Common myeloid progenitor, CD34-positive (primary cell): ENCODE results near the gene SLCO4A1.
A peak's percentile ranks its signal among the peaks of the same experiment; 100 is the strongest.

Experiments
- CTCF ChIA-PET: fragments of 350-600 bp; sonication (Branson Sonifier 250); formaldehyde crosslinking; loops from one replicate; lab custom pipeline; 2021; ENCODE audit warnings: antibody characterized with exemption; lab: Charles Lee
- POLR2A ChIA-PET: fragments of 350-600 bp; sonication (Branson Sonifier 250); formaldehyde crosslinking; loops from one replicate; lab custom pipeline; 2021; ENCODE audit warnings: antibody characterized with exemption; lab: Charles Lee
- DNase-seq, 3 donors: peaks; one replicate each; pipeline versions ENCODE4 v3.0.0 to v3.0.0-alpha.2; 2013
- H3K27ac ChIP-seq, 2 experiments: 1 replicate in 1 of 2; 2 replicates in 1 of 2; pipeline ENCODE4 v1.7.0; 2013; ENCODE audit warnings: inconsistent platforms in 2 of 2, low read length in 2 of 2, mild to moderate bottlenecking in 2 of 2, low read depth in 1 of 2, moderate library complexity in 1 of 2; ENCODE audit not compliant: severe bottlenecking in 2 of 2, insufficient read depth in 1 of 2, poor library complexity in 1 of 2
- H3K27me3 ChIP-seq, 5 experiments: replicated peaks in 2 of 5; 1 replicate in 3 of 5; 2 replicates in 2 of 5; pipeline versions ENCODE4 v1.6.1 to v1.7.0; 2013; ENCODE audit warnings: low read length in 4 of 5, mild to moderate bottlenecking in 2 of 5, moderate library complexity in 2 of 5, inconsistent platforms in 1 of 5; ENCODE audit not compliant: insufficient read depth in 5 of 5, control insufficient read depth in 4 of 5
- H3K36me3 ChIP-seq, 4 experiments: 1 replicate in 2 of 4; 2 replicates in 2 of 4; pipeline versions ENCODE4 v1.6.1 to v1.7.0; 2013; ENCODE audit warnings: low read length in 3 of 4, control low read depth in 1 of 4, mild to moderate bottlenecking in 1 of 4; ENCODE audit not compliant: control insufficient read depth in 4 of 4, insufficient read depth in 4 of 4
- H3K4me1 ChIP-seq, 4 experiments: 1 replicate in 3 of 4; 2 replicates in 1 of 4; pipeline versions ENCODE4 v1.6.1 to v1.7.1; 2013; ENCODE audit warnings: low read length in 3 of 4, mild to moderate bottlenecking in 3 of 4, control low read depth in 1 of 4, inconsistent platforms in 1 of 4, moderate library complexity in 1 of 4; ENCODE audit not compliant: control insufficient read depth in 4 of 4, insufficient read depth in 4 of 4; ENCODE audit errors: control extremely low read depth in 1 of 4
- H3K4me3 ChIP-seq, 7 experiments: 1 replicate in 4 of 7; 2 replicates in 3 of 7; pipeline versions ENCODE4 v1.5.1 to v1.7.0; 2013; ENCODE audit warnings: mild to moderate bottlenecking in 7 of 7, low read length in 6 of 7, moderate library complexity in 6 of 7, inconsistent platforms in 2 of 7, low read depth in 2 of 7, control low read depth in 1 of 7; ENCODE audit not compliant: insufficient read depth in 4 of 7, control insufficient read depth in 1 of 7; ENCODE audit errors: extremely low read depth in 1 of 7
- H3K9me3 ChIP-seq, 5 experiments: 1 replicate in 4 of 5; 2 replicates in 1 of 5; pipeline versions ENCODE4 v1.6.1 to v1.7.1; 2013; ENCODE audit warnings: low read length in 4 of 5, mild to moderate bottlenecking in 2 of 5, inconsistent platforms in 1 of 5, low read depth in 1 of 5, moderate library complexity in 1 of 5; ENCODE audit not compliant: control insufficient read depth in 4 of 5, insufficient read depth in 2 of 5; ENCODE audit errors: control extremely low read depth in 1 of 5
- WGBS: methylation state at CpG from one replicate; pipeline ENCODE4 v1.1.5; 2013; ENCODE audit not compliant: insufficient coverage; 5-methylcytosine and 5-hydroxymethylcytosine counted together

The SLCO4A1 gene

DNA sequence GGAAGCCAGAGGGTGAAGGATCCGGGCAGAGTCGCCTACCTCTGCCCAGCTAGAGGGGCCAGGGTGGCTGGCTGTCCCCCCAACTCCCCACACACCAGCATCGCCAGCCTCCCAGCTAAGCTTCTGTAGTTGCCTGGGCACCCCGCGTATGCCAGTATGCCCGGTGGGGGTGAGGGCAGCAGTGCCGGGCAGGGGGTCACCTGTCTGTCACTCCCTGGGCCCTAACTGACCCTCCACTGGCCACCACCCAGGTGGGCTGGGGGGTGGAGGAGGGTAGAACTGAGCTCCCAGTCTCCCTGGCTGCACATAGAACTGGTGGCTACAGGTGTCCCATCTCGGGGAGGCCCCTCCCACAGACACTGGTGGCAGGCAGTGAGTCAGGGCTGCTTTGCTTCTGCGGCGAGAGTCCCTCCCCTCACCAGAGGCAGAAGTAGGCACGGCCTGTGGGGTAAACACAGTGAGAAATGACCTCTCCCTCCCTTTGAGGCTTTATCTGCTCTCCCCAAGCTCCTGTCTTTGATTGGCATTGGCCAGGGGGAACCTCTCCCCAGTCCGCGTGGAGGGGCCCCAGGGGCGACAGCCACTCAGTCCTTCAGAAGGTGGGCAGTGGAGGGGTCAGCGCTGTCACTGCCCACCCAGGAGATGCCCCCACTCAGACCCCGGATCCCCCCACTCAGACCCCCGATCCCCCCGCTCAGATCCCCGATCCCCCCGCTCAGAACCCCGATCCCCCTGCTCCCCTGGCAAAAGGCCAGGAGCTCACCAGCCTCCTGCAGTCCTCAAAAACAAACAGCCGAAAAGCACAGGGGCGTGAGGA is 68.8 kb downstream of the SLCO4A1 start:
- Histone ChIP-seq H3K27me3 (peaks cover 0 to 51% (median 15%) of the 10 kb centered on the region in 5 experiments), H3K4me3 (no peak overlapping the region), H3K4me1 (peaks cover 0 to 27% (median 17%) of the 10 kb centered on the region in 4 experiments), H3K27ac (no peak overlapping the region), H3K9me3 (no peaks in the 10 kb centered on the region), H3K36me3 (no peaks in the 10 kb centered on the region)
- peak; percentile 49 to 84 (median 81) for DNase-seq
- ChIA-PET POLR2A (no interaction called here), CTCF (interaction anchor here (0.8 to 1.6 kb wide), 3 partner anchors 16 to 78 kb away, joined by 3 read pairs; no protein-coding TSS in a partner anchor)
- WGBS: 63% methylated on average over 10 of the region's 23 CpGs

- CTCF ChIA-PET: interaction anchor here (1.6 kb wide), 1 partner anchor 78 kb away, joined by 3 read pairs; no protein-coding TSS in a partner anchor
- no peaks in the 10 kb centered on the region for H3K36me3 ChIP-seq
Observed at GRCh38 chr20:62711703-62712101, 69.4 kb downstream of the SLCO4A1 start.

DNA sequence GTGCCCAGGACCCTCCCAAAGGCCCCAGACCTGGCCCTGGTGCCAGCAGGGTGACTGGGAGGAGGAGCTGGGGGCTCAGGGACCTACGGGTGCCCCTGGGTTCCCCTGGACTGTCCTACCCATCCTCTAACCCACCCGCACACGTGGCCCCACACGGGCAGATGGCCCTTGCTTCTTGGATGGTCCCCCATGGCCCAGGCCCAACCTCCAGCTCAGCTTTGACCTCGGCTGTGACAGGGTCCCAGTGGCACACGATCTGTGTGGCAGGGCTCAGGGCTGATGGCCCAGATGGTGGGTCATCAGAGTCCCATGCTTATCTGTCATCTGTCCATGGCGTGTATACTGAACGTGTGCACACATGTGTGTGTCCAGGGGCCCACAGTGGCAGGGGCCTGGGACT is 70.3 kb downstream of the SLCO4A1 start:
- ChIA-PET POLR2A (no interaction called here), CTCF (interaction anchor here (1.6 kb wide), 1 partner anchor 77 kb away, joined by 3 read pairs; no protein-coding TSS in a partner anchor)

More at GRCh38 chr20:62711703-62712101, 69.4 kb downstream of the SLCO4A1 start:
- POLR2A ChIA-PET: no interaction called here
- Histone ChIP-seq H3K27ac (no peak overlapping the region), H3K4me1 (peaks cover 0 to 27% (median 17%) of the 10 kb centered on the region in 4 experiments), H3K9me3 (no peaks in the 10 kb centered on the region), H3K27me3 (peaks cover 0 to 50% (median 15%) of the 10 kb centered on the region in 5 experiments), H3K4me3 (no peak overlapping the region)
- 84% methylated on average over 19 of the region's 23 CpGs for whole genome bisulfite sequencing
- no peak for DNase-seq

GRCh38 chr20:62714006-62714405 is 71.7 kb downstream of the SLCO4A1 start:
- DNase-seq: no peak
- POLR2A ChIA-PET: no interaction called here
- no peaks in the 10 kb centered on the region for H3K9me3 ChIP-seq
- no peak overlapping the region for H3K4me3 ChIP-seq
- no peaks in the 10 kb centered on the region for H3K36me3 ChIP-seq
- H3K27ac ChIP-seq: no peak overlapping the region
- H3K27me3 ChIP-seq: peaks cover 0 to 30% (median 11%) of the 10 kb centered on the region in 5 experiments
- WGBS: 100% methylated on average over 8 of the region's 10 CpGs
- H3K4me1 ChIP-seq: peaks cover 0 to 12% (median under 1%) of the 10 kb centered on the region in 4 experiments
- CTCF ChIA-PET: no interaction called here

More for the DNA sequence above, 70.3 kb downstream of the SLCO4A1 start:
- 94% methylated on average over 8 of the region's 8 CpGs for WGBS
- Histone ChIP-seq H3K4me1 (peaks cover 0 to 26% (median 14%) of the 10 kb centered on the region in 4 experiments), H3K4me3 (no peak overlapping the region), H3K9me3 (no peaks in the 10 kb centered on the region), H3K27ac (no peak overlapping the region), H3K36me3 (no peaks in the 10 kb centered on the region), H3K27me3 (peaks cover 0 to 44% (median 15%) of the 10 kb centered on the region in 5 experiments)
- DNase-seq: no peak

GRCh38 chr20:62714799-62715198 is 72.5 kb downstream of the SLCO4A1 start:
- Histone ChIP-seq H3K27me3 (peaks cover 0 to 22% (median 5%) of the 10 kb centered on the region in 5 experiments), H3K4me1 (peaks cover 0 to 8% (median 0%) of the 10 kb centered on the region in 4 experiments), H3K4me3 (no peak overlapping the region), H3K27ac (no peak overlapping the region), H3K36me3 (no peaks in the 10 kb centered on the region), H3K9me3 (peaks cover 0 to 6% (median 3%) of the 10 kb centered on the region in 5 experiments)
- POLR2A ChIA-PET: no interaction called here
- DNase-seq: no peak
- CTCF ChIA-PET: no interaction called here
- 99% methylated on average over 6 of the region's 6 CpGs for WGBS

- peaks cover 0 to 8% (median 0%) of the 10 kb centered on the region in 4 experiments for H3K4me1 ChIP-seq
- peaks cover 0 to 10% (median 3%) of the 10 kb centered on the region in 5 experiments for H3K9me3 ChIP-seq
- no peak overlapping the region for H3K27ac ChIP-seq
- no peak for DNase-seq
- no peak overlapping the region for H3K4me3 ChIP-seq
- POLR2A ChIA-PET: no interaction called here
- H3K27me3 ChIP-seq: peaks cover 0 to 18% (median 4%) of the 10 kb centered on the region in 5 experiments
- WGBS: 98% methylated on average over 8 of the region's 10 CpGs
- CTCF ChIA-PET: no interaction called here
- H3K36me3 ChIP-seq: no peaks in the 10 kb centered on the region
Observed at GRCh38 chr20:62715201-62715600, 72.9 kb downstream of the SLCO4A1 start.
